HTERT RPE-1 (cell line): ENCODE results near the gene HHAT.
"Not testable (repeated sequence)": the region's sequence is repeated elsewhere in the genome, so short reads cannot be mapped to it uniquely, and the experiment has no call there.

ENCODE experiments used
- in situ Hi-C: fragments of 300-500 bp; cut with MboI; formaldehyde crosslinking; loops from 4 replicates; pipeline ENCODE4 v1.14.3; 2020; ENCODE audit warnings: low sequenced_read_pairs

HHAT gene

DNA sequence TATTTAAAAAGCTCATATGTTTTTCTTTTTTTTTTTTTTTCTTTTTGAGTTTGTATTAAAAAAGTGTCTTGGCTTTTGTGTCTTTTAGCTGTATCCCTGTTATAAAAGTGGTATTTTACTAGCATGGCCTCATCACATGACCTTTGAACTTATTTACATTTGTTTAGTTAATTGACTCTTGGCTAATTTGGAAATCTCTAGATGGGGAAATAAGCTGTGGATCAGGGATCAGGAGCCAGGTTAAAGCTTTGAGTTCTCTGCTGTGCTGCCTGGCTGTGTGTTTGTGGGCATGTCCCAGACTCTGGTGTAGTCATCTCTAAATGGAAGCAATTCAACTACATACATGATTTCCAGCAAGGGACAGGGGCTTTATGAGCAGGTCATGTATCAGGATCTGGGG, 56.5 kb downstream of the HHAT start:
- in situ Hi-C loops, result no loop called here

DNA sequence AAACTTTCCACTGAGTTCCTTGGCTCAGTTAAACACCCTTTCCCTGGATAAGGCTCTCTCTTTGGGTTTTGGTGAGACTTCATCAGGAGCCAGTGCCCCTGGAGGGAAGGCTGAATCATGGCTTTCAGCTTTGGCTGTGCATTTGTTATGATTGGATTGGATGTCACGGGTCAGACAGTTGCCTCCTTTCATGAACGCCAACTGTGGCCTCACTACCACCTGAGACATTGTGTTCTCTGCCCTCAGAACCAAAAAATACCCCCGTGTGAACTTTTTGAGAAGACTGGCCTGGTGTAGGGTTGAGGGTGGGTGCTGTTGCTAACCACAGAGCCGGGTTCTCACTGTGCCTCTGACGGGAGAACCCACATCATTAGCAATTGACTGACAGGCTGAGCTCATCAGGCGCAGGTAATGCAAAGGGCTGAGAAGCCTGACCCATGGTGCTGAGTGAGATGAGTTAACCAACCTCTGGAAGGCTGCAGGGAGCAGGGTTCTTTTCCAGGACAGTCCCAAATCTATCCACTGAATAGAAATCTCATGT, 65.6 kb downstream of the HHAT start:
- in situ Hi-C loops, result no loop called here

DNA sequence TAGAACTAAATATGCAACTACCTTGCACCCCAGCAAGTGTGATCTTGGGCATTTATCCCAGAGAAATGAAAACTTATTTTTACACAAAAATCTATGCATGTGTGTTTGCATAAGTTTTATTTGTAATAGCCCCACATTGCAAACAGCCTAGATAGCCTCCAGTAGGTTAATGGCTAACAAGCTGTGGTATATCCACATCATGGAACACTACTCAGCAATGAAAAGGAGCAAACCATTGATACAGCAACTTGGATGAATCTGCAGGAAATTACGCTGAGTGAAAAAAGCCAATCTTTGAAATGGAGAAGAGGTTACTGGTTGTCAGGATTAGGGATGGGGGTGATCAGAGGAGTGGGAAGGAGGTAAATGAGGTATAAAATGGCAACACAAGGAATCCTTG, 67.8 kb downstream of the HHAT start:
- in situ Hi-C loops, result no loop called here

DNA sequence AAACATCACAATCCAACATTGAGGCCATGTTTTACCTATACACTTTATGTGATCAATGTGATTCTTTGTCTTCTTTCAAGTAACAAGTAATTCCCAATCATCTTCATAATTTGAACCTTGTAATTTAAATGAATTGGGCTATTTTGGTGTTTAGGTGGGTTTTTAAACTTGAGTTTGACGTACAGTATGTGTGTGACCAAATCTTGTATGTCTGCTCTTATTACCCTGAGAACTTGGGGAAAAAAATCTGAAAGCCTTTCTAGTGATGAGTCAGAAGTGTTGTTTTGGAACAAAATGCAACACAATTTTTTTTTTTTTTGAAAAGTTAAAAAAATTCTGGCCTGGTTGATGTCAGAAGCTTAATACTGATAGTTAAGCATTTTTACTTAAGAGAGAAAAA, 68.5 kb downstream of the HHAT start:
- in situ Hi-C loops, result no loop called here

DNA sequence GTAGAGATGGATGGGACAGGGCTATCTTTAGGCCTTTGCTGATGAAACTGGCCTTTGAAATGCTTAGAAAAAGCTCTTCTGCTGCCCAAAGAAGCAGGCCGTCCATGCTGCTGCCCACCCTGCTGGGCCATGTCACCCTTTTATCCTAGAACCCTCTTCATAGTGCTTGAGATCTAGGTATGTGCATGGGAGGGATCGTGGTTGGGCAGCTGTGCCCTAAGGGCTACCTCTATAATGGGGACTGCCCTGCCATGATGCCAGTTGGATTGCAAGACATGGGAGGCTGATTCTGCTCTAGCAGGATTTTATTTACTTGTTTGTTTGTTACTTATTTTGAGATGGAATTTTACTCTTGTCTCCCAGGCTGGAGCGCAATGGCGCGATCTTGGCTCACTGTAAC, 69.0 kb downstream of the HHAT start:
- in situ Hi-C loops, result no loop called here

DNA sequence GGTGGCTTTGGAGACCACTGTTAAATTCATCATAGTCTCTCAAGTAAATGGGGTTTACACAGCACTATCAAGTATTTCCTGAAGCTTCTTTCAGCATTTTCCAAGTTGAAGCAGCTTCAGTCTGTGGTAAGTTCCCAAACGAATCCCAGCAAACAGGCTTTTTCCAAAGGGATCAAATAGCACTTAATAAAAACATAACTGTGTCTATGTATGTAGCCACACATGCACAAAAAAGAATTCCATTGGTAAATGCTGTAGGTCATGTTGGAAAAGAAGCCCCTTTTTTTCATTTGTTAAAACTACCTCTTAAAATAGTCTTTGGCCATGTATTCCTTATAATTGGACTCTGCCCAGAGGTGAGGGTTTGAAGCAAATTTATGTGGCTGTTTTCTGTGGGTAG, 69.8 kb downstream of the HHAT start:
- in situ Hi-C loops, result no loop called here

DNA sequence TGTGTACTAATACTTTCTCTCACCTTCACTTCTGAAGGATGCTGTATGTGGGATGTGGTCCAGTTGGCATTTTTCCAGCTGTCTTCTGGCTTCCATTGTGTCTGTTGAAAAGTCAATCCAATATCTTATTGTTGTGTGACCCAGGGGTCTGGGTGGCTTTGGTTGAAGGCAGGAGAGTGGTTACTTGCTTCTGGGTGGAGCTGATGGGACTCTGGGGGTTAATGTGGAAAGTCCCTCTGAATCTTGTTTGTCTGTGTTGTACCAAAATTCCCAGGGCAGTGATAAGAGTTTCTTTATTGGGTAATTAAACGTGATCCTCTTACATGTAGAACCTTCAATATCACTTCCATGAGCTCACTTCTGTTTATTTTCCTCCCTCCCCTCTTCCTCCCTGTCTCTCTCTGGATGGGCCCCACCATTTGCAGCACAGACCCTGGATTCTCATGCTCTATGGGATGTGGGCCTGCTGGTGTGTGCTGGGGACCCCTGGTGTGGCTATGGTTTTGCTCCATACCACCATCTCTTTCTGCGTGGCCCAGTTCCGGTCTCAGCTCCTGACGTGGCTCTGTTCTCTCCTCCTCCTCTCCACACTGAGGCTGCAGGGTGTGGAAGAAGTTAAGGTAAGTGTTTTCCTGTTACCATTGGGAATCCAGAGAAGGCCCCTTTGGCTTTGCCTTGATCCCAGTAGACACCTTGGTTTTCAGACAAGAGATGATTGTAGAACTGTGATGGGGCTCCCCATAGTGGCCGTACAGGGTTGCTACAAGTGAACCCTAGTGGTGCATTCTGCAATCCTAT, 71.5 kb downstream of the HHAT start:
- in situ Hi-C loops, result no loop called here

DNA sequence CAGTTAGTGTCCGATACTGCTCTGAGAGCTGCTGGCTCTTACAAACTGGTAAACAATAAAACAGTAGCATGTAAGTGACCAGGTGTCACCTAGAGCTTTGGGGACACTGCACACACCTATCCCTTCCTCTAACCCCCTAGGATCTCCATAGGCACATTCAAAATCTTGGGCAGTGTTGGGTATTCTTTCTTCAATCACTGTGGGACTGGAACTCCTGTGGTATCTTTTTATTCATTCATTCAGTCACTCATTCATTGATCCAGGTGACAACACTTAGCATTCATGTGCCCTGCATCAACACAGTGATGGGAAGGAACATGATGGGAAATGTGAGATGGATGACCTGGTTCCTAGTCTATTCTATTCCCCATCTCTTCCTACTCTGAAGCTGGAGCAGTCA, 73.9 kb downstream of the HHAT start:
- in situ Hi-C loops, result no loop called here

DNA sequence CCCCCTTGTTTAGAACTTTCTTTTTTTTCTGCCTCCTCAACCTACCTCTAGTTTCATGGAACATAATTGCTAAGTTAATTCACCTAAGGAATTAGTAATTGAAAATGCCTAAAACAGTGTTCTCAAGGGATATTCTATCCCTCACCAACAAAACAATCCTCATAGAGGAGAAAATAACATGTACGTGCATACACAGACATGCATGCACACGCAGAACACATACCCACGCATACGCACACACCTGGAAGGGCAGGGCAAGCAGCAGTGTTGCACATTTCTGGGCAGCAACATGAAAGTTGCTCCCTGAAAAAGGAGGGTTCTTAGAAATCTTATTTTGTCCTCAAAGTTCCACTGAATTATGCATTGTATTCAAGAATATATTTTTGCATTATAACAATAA, 76.6 kb downstream of the HHAT start:
- in situ Hi-C loops, result no loop called here

DNA sequence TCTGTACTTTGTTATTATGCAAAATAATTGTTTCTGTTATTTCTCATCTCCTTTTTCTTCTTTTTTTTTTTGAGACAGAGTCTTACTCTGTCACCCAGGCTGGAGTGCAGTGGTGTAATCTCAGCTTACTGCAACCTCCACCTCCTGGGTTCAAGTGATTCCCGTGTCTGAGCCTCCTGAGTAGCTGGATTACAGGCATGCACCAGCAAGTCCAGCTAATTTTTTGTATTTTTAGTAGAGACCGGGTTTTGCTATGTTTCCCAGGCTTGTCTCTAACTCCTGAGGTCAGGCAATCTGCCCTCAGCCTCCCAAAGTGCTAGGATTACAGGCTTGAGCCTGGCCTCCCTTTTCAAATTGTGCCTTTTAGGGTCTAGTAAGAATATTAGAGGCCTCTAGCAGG, 77.6 kb downstream of the HHAT start:
- in situ Hi-C loops, result not testable (repeated sequence)

DNA sequence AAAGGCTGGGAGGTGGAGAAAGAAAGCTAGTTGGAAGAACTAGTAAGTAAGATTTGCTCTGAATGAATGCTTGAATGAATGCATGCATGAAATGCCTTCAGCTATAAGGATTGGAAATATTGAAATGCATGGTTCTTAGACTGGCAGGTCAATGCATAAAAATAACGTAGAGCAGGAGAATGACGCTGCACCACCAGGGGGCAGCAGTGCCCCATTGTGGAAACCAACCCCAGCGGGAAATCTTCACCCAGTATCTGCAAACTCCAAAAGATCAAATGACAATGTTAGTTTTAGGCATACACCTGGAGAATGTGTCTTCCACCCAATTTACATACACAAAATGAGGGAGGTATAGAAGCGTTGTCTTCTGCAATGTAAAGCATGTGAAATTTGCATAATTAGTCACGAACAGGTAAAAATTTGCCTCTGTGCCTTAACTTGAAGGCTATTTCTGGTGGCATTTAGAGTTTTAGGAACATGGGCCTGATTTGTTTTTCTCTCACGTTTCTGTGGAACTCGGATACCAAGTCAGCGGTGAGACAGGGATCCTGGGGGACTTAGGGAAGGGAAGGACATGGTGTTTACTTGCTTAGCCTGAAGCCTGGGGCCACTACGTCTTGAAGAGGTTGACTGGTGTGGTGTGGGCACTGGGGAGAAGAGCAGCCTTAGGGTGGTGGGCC, 78.6 kb downstream of the HHAT start:
- in situ Hi-C loops, result no loop called here

DNA sequence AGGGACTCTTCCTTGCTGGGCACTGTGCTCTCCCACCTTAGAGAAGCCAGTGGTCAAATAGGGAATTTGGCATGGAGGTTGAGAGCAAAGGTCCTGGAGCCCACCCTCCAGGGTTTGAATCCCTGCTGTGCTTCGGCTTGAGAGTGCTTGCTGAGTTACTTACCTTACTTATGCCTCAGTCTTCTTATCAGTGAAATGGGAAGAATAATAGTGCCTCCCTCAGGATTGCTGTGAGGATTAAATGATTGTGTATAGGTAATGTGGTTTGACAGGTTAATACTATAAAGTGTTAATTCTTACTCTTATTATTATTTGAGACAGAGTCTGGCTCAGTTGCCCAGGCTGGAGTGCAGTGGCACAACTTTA, 79.2 kb downstream of the HHAT start:
- in situ Hi-C loops, result no loop called here

DNA sequence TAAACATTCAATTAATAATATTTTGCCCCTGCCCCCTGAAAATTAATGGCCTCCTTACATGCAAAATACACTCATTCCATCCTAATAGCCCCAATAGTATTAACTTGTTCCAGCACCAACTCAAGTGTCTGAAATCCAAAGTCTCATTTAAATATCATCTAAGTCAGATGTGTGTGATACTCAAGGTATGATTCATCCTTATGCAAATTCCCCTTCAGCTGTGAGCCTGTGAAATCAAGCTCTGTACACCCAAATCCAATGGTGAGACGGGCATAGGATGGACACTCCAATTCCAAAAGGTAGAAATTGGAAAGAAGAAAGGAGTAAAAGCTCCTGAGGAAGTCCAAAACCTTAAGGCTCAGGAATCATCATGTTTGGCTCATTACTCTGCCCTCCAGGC, 83.5 kb downstream of the HHAT start:
- in situ Hi-C loops, result no loop called here

DNA sequence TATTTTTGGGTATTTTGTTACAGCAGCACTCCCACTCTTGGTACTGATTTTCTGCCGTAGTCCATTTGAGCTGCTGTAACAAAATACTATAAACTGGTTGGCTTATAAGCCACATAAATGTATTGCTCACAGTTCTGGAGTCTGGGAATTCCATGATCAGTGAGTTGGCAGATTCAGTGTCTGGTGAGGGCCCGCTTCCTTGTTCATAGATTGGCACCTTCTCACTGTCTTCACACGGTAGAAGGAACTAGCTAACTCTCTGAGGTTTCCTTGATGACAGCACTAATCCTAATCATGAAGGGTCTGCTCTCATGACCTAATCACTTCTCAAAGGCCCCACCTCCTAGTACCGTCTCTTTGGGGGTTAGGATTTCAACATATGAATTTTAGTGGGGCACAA, 85.2 kb downstream of the HHAT start:
- in situ Hi-C loops, result no loop called here

DNA sequence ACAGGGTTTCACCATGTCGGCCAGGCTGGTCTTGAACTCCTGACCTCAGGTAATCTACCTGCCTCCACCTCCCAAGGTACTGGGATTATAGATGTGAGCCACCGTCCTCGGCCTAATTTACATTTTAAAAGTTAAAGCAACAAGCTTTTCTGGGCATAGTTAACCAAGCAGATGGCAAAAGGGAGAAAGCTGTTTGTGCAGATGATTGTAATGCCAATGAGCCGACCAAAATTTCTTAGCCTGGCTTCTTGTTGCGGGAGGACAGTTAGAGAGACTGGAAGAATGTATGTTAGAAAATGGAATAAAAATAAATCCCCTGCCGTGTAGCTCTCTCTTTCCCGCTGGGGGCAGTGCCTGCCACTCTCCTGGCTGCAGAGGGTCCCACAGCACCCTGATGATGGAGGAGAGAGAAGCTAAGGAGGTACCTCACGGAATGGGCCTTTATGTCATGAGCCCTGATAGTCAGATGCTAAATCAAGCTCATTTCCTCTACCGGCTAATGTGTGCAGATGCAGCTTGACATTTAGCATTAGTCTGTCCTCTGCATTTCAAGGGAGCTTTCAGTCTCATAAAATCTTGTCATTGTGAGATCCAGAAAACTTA, 87.2 kb downstream of the HHAT start:
- in situ Hi-C loops, result no loop called here

DNA sequence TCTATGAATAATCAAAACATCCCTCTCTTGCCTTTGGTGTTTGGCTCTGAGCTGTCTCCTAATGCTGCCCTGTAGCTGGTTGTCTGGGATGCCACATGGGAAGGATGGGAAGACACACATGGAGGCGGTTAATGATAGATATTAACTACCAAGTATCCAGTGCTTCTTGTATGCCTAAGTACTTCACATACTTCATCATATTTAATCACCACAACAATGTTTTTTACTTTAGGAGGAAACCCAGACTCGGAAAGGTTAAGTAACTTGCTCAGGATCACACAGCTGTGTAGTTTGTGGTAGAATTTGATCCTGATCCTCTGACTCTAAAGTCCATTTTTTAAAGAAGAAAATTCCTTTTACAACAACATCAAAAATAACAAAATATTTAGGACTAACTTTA, 88.0 kb downstream of the HHAT start:
- in situ Hi-C loops, result no loop called here

DNA sequence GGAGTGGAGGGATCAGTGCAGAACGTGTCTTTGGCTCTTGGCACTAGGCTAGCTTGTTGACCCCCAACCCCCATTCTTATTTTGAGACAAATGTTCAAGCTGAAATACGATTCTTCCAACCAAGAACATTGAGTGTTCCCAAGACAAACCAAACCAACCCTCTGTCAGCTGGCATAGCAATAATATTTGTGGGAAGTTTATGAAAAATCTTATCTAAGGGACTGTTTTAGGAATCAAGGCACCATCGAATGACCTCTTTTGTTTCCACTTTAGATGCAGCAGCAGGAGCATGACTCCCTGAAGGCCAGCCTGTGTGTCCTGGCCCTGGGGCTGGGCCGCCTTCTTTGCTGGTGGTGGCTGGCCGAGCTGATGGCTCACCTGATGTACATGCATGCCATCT, 89.2 kb downstream of the HHAT start:
- in situ Hi-C loops, result no loop called here

DNA sequence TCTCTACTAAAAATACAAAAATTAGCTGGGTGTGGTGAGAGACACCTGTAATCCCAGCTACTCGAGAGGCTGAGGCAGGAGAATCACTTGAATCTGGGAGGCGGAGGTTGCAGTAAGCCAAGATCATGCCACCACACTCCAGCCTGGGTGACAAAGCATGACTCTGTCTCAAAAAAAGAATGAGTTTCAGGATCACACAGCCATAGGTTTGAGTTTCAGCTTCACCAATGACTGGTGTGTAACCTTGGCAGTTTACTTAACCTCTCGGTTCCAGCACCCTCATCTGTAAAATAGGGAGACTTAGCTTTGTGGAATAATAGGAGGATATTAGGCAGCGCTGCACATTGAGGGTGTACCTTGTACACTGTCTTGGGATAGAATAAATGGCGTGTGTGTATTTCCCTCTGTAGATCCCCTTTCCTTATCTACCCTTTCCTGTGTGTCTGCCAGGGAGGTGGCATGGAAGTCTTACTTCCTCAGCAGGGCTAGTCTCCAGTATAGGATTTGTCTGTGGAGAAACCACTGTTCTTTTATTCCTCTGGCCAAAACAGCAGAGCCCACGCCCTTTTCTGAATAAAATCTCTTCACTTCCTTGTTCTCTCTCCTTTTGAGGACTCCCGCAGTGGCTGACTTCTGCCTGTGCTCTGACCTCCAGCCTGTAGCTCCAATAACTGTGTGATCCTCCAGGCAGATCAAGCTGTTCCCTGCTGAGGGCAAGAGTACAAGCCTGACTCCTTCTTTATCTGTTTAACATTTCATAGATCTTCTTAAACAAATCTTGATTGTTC, 90.4 kb downstream of the HHAT start:
- in situ Hi-C loops, result no loop called here

DNA sequence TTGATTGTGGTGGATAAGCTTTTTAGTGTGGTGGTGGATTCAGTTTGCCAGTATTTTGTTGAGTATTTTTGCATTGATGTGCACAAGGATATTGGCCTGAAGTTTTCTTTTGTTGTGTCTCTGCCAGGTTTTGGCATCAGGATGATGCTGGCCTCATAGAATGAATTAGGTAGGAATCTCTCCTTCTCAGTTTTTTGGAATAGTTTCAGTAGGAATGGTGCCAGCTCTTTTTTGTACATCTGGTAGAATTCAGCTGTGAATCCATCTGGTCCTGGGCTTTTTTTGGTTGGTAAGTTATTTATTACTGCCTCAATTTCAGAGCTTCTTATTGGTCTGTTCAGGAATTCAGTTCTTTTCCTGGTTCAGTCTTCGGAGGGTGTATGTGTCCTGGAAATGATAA, 98.0 kb downstream of the HHAT start:
- in situ Hi-C loops, result not testable (repeated sequence)

DNA sequence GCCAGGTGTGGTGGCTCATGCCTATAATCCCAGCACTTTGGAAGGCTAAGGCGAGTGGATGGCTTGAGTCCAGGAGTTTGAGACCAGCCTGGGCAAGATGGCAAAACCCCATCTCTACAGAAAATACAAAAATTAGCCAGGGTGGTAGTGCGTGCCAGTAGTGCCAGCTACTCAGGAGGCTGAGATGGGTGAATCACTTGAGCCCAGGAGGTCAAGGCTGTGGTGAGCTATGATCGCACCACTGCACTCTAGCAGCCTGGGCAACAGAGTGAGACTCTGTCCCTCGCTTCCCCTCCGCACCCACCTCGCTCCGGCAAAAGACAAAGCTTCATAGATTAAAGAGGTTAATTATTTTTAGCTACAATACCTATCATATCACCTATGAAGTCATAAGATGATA, 100.0 kb downstream of the HHAT start:
- in situ Hi-C loops, result no loop called here

DNA sequence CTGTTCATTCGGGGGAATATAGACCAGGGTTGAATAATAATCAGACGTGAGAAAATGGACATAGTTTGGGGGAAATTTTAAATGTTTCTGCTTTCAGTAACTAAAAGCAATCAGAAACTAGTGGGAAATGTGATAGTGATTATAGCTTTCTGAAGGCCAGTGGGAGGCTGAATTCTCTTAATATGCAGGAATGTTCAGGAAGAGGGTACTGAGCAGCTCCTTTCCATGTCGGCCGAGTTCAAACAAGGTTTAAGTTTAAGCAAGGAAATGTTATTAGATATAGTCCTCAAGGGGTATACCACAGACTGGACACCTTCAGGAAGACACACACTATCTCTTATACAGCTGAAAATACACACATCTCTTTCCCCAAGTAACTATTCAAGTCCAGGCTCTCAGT, 105.5 kb downstream of the HHAT start:
- in situ Hi-C loops, result no loop called here
